HG03280 (cell line): ENCODE results near the gene TBC1D19.
"Not testable (repeated sequence)": the region's sequence is repeated elsewhere in the genome, so short reads cannot be mapped to it uniquely, and the experiment has no call there.

ENCODE experiments used
- ATAC-seq: cut with Tn5 transposase; IDR thresholded peaks from one replicate; pipeline ENCODE4 v1.9.1; 2021; ENCODE audit warnings: mild to moderate bottlenecking, moderate library complexity; ENCODE audit not compliant: unreplicated experiment

TBC1D19 gene

GRCh38 chr4:26594778-26595177 is 10.9 kb downstream of the TBC1D19 start:
- ATAC-seq, result no peak

- no peak for ATAC-seq
Measured at GRCh38 chr4:26596843-26597242, 13.0 kb downstream of the TBC1D19 start.

- ATAC-seq, result no peak
Measured at GRCh38 chr4:26601204-26601603, 17.3 kb downstream of the TBC1D19 start.

- no peak for ATAC-seq
Measured at GRCh38 chr4:26607776-26608175, 23.9 kb downstream of the TBC1D19 start.

- no peak for ATAC-seq
Measured at GRCh38 chr4:26609391-26609790, 25.5 kb downstream of the TBC1D19 start.

- no peak for ATAC-seq
Measured at GRCh38 chr4:26609868-26610267, 26.0 kb downstream of the TBC1D19 start.

- no peak for ATAC-seq
Measured at GRCh38 chr4:26611372-26611771, 27.5 kb downstream of the TBC1D19 start.

- no peak for ATAC-seq
Measured at GRCh38 chr4:26611885-26612284, 28.0 kb downstream of the TBC1D19 start.

GRCh38 chr4:26613237-26613636 is 29.4 kb downstream of the TBC1D19 start:
- ATAC-seq, result no peak

GRCh38 chr4:26613735-26614134 is 29.9 kb downstream of the TBC1D19 start:
- no peak for ATAC-seq

GRCh38 chr4:26619784-26620183 is 35.9 kb downstream of the TBC1D19 start:
- ATAC-seq, result no peak

- ATAC-seq, result no peak
Measured at GRCh38 chr4:26621366-26621765, 37.5 kb downstream of the TBC1D19 start.

- ATAC-seq, result no peak
Measured at GRCh38 chr4:26622913-26623312, 39.0 kb downstream of the TBC1D19 start.

- ATAC-seq, result not testable (repeated sequence)
Measured at GRCh38 chr4:26626658-26627057, 42.8 kb downstream of the TBC1D19 start.

GRCh38 chr4:26632916-26633315 is 49.0 kb downstream of the TBC1D19 start:
- no peak for ATAC-seq

- no peak for ATAC-seq
Measured at GRCh38 chr4:26634237-26634636, 50.4 kb downstream of the TBC1D19 start.

GRCh38 chr4:26636458-26636857 is 52.6 kb downstream of the TBC1D19 start:
- no peak for ATAC-seq

GRCh38 chr4:26640639-26641038 is 56.8 kb downstream of the TBC1D19 start:
- ATAC-seq, result not testable (repeated sequence)

- ATAC-seq, result no peak
Measured at GRCh38 chr4:26647523-26648224, 63.8 kb downstream of the TBC1D19 start.

GRCh38 chr4:26648260-26648659 is 64.4 kb downstream of the TBC1D19 start:
- no peak for ATAC-seq

GRCh38 chr4:26660261-26660660 is 76.4 kb downstream of the TBC1D19 start:
- ATAC-seq, result no peak

GRCh38 chr4:26663888-26664287 is 80.0 kb downstream of the TBC1D19 start:
- ATAC-seq, result no peak

- ATAC-seq, result no peak
Measured at GRCh38 chr4:26670903-26671537, 87.1 kb downstream of the TBC1D19 start.
